GM10847 (cell line): ENCODE results near the gene TSHZ2.

Experiments
- POLR2A ChIP-seq: IDR thresholded peaks from 2 replicates; pipeline ENCODE4 v1.6.1; 2011; ENCODE audit not compliant: insufficient read length; ENCODE audit errors: extremely low read depth

TSHZ2 gene

DNA sequence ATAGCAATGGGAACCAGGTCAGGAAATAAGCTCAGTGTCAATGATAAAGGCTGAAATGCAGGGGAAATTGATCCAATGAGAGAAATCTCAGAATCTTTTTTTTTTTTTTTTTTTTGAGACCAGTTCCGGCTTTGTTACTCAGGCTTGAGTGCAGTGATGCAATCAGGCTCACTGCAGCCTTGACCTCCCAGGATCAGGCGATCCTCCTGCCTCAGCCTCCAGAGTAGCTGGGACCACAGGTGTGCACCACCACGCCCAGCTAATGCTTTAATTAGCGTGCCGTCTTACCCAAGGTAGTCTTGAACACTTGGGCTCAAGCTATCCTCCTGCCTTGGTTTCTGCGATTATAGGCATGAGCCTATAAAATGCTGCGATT is 325.0 kb downstream of the TSHZ2 start:
- no peak for TF ChIP-seq POLR2A

DNA sequence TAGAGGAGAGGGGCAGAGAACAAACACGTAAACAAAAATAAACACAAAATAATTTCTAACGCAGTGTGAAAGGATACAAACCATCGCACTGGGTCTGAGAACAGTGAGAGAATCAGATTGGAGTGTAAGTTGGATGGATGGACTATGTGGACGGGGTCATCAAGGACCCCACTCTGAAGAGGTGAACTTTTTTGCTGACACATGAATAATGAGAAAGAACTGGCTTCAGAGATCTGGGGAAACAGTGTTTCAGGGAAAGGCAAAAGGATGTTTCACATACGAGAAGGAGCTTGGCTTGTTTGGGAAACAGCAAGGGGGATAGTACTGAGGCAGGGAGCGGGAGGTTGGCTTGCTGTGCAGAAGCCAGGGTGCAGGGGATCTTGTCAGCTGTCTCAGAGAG is 326.1 kb downstream of the TSHZ2 start:
- TF ChIP-seq POLR2A = no peak

DNA sequence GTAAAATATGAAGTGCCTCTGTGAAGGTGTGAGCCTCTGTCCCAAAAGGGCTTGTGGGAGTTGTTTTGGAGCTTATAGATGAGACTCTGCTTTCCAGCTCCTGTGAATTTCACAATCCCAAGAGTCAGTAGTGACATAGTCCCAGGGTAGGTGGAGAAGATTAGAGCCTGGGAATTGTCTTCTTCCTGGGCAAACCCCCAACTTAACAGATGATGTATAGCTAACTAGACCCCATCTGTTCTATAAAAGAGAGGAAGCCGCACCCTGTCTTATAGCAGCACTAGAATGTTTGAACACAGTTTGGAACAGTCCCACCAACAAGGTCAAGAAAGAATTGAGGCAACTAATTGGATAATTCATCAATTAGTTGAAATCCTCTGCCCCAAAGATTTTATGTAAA is 326.8 kb downstream of the TSHZ2 start:
- no peak for TF ChIP-seq POLR2A

DNA sequence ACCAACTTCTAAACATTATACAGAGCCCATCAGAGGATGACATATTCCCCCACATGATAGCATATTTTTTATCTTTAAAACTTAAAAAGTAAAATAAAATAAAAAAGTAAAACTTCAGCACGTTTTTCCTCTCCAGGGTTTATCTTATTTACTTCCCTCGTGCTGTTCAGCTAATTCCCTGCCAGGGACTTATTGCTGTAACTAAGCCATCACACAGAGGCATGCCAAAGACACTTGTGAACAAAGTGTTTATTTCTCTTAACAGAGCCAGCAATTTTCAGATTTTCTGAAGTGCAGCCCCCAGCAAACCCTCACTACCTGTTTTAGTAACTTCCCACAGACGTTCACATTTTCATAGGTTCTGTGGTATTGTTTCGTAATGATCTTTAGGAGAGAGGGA is 327.7 kb downstream of the TSHZ2 start:
- no peak for TF ChIP-seq POLR2A

DNA sequence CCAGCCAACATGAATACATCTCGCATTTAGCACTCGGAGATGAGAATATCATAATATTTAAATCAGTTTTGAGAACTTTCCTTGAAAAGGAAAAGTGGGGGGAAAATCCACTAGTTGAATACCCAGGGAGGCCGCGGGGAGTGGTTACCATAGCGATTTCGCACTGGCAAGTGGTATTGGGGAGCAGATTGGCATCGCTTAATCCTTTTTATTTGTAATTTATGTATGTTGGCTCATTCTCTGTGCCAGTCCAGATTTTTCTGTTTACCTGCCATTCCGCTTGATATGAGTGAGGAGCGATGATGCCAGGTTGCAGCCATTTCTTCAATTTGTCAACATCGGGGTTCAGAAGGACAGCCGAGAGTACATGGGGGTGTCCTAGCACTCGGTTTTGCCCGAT is 329.7 kb downstream of the TSHZ2 start:
- TF ChIP-seq POLR2A = no peak

DNA sequence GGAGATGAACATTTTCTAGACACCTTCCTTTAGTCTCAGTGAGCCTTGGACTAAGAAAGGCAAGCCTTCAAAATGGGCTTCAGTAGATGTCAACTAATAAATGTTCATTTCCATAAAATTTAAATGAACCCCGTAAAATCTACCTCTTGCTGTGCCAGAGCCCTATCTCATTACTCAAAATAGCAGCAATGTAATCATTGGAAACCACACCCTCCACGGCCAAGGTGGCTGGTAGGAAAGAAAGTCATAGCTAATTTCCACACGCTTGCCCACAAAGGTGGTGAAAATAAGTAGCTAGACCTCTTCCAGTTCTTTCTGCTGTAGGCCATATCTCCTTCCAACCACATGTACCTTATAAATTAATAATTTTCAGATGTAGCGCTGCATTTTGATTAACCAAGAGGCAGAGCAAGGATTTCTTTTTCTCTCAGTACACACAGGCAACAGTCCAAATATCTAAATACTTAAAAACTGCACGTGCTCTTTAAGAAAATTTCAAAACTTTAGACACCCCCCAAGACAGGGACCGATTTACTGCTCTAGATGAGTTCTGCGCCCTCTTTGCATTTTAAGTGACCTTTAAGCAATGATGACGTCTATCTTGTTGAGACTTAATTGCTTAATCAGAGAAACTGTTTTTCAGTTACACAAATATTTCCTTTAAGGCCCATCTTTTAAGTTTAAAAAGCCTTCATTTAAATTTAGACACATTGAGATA is 330.7 kb downstream of the TSHZ2 start:
- no peak for TF ChIP-seq POLR2A

DNA sequence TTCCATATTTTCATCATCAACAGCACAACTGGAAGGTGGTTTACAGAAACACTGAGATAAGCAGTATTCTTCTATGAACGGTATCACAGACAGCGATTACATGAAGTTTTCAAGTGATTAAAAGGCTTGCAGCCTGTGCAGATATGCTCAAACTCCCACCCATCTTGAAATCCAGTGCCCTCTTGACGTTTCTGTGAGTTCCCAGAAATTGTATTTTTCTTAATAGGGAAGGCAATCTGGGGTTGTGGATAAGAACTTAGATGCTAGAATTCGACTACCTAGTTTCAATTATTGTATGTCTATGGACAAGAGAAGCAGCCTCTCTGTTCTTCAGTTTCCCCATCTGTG is 331.2 kb downstream of the TSHZ2 start:
- no peak for TF ChIP-seq POLR2A

DNA sequence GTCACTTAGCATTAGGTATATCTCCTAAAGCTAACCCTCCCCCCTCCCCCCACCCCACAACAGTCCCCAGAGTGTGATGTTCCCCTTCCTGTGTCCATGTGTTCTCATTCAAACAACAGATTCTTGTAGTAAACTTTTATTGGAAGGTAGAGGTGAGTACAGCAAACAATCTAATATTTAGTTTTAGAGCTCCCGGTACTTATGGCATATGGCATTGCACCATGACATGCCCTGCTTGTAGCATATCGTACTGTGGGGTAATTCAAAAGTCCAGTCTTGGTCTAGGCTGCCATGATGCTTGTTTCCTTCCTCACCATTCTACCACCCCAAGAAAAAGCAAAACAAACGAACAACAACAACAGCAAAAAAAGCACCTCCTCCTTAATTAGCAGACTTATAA is 332.0 kb downstream of the TSHZ2 start:
- TF ChIP-seq POLR2A = no peak

DNA sequence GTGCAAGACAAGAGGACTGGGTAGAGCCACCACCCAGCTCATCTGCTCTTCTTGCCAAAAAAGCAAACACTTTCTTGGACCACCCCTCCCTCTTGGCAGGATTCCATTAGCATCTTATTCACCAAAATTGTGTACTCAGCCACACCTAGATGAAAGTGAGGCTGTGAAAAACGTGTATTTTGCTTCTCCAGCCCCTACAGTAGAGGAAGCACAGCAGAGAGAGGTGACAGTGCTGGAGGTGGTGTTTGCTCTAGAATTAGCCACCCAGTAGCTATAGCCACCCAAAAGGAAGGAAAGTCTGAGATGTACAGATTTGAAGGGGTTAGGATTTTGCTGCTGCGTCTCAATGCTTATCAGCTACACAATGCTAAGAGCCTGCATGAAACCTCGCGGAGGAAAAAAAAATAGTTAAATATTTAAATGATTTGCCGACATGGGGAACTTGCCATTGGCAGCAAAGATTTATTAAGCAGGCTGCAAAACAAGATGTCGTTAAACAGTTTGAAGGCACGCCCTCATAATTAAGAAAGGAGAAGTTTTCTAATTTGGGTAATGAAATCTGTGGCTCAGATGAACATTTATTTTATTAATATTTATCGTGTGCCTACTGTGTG is 334.1 kb downstream of the TSHZ2 start:
- TF ChIP-seq POLR2A = no peak

DNA sequence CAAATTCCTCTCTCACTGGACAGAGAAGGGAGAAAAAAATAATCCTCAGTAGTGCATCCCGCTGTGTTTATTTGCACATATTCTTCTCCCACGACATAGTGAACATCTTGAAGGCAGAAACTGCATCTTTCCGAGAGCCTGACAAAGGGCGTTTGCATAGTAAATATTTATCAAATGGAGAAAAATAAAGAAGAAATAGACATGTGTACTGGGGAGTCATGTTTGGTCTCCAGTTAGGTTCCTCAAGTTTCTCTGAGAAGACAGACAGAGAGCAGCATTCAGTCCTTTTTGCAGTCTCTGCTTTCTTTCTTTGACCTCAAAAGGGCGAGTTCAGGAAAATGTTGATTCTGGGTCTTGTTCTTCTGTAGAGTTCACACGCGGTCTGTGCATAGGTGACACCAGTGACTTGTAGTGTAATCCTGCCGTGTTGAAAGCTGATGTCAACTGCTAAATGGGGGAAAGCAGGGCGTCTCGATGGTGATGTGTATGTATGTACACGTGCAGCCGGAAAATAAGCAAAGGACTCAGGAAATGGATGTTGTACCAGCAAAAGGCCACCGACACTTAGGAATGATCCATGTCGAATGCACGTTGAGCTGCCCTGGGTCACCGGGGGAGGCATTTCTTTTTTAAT is 335.9 kb downstream of the TSHZ2 start:
- TF ChIP-seq POLR2A = no peak

DNA sequence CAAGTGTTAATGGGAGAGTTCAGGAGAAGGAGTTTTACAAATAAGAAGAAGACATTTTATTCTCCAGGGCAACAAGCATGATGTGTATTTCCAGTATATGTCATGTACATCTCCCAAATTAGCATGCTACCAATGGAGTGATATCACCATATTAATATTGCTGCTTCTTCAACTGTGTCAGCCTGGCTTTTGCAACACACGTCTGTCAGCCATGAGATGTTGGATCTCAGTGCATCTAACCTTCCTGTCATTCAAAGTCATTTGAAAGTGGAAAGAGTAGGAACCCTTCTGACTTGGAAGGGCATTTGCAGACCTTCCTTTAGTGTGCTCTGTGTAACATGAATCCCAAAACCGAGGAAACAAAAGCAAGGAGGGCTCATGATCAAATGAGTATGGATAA is 337.4 kb downstream of the TSHZ2 start:
- TF ChIP-seq POLR2A = no peak

DNA sequence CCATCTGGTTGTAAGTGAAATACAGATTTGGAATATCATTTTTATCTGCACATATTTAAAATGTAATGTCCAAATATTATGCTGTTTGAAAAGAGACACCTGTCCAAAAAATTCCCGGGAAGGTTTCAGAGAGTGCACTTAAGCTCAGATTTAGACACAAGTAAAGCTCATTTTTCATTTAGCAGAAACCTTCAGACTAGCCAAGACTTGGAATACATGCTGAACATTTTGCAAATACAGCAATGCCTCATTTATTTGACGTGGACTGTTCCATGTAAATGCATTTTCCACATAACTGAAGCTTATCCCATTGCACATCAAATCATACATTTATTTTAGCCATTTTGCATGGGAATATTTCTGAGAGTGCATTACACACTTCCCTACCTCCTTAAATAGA is 340.8 kb downstream of the TSHZ2 start:
- no peak for TF ChIP-seq POLR2A

DNA sequence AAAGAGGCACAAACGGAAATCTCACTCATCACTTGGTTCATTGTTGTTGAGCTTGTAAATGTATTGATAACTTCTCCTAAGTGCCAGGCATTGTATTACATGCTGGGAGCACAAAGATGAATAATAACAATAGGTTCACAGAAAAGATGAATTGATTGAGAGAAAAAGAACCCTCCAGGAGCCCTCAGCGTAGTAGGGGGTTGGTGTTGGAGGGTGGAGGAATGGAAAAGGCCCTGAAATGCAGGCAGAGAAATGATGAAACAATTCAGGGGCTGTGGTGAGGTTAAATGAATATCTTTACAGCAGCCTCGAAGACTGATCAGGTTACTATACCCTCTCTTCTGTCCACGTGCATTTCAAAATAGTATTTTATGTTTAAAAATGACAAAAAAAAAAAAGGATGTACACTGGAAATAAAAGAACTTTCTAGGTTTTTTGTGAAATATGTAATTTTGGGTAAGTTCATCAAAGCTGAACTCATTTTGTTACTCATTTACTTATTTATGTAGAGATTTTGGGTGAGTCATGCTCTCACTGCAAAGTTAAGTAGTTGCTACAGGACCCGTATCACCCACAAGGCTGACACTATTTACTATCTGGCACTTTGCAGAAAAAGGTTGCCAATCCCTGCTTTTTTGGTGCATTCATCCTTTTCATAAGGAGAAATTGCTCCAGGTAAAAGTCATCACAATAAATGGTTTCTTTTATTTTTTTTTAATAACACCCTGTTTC is 344.2 kb downstream of the TSHZ2 start:
- TF ChIP-seq POLR2A = no peak

DNA sequence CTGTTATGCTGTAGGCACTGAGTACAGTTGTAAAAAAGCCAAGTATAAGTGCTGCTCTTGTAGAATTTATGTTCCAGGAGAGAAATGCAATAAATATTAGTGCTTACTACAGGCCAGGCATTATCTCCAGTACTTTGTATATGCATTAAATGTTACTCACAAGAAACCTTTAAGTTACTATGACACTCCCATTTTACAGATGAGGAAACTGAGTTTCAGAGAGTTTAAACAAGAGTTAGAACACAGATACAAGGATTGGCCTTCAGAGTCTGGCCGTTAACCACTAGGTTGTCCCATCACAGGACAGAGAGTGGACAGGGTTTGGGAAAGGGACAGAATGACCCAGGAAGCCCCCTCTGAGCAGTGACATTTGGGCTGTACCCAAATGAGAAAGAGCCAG is 347.0 kb downstream of the TSHZ2 start:
- TF ChIP-seq POLR2A = no peak

DNA sequence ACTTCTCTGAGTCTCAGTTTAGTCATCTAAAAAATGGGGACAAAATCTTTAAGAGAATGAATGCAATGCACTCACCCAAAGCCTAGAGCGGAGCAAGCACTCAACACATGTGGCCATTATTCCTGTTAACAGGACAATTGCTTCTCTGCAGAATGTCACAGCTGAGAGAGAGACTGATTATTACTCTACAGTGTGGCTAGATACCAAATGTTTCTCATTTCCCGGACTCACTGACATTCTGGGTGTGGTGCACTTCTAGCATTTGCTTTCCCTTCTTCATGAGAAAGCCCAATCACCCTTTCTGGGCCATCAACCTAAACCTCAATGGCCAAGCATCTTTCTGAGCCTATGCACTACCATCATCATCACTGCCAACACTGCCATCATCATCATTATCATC is 347.6 kb downstream of the TSHZ2 start:
- TF ChIP-seq POLR2A = no peak

DNA sequence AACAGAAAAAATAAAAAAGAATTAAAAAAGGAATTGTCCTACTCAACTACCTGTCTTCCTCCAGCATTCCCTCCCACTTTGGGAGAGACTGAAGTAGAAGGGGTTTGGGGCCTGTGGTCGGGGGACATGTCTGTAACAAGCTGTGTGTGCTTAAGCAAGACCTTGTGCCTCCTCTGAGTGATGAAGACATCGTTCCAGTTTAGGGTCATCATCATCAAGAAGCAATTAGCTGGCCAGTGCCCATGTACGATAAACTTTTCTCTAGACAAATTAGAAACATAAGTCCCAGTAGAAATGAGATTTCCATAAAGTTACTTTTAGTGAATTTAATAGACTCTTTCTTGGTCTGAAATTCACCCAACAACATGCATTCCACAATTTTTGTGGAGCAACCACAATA is 348.5 kb downstream of the TSHZ2 start:
- TF ChIP-seq POLR2A = no peak

DNA sequence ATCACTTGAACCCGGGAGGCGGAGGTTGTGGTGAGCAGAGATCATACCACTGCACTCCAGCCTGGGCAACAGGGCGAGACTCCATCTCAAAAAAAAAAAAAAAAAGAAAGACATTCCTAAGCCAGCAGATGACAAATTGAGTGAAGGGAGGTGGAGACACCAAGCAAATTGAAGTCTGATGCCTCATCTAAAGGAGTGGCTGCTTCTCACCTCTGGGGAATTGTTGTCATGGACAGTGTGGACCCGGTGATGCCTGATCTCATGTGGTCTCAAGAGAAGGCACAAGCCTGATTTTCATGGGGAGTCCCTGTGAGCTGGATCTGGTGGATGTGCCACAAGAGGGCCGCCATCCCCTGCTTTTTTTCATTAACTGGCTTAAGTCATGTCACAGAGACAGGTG is 349.4 kb downstream of the TSHZ2 start:
- no peak for TF ChIP-seq POLR2A

DNA sequence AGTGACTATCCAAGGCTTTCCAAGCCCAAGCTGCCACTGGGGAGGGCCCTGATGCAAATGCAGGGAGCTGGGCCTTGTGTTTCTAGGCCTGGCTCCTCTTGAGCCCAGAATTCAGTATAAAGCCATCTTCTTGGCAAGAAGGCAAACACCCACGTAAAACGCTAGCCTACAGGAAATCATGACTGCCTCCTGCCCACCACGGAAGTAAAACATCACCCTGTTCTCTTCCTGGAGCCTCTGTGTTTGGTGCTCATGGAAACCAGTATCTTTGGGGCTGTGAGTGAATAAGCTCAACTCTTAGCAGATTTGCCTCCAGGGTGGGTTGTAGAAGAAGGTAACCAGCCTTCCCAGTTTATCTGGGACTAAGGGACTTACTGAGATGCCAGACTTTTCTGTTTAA is 350.5 kb downstream of the TSHZ2 start:
- TF ChIP-seq POLR2A = no peak
